Sigmoid colon (tissue), 7 donors: ENCODE measurements around the gene UBASH3A. TPM values are rescaled to one million over a fixed set of nuclear protein-coding genes. Genes with fewer than 3 reads are reported as not detected.

Source experiments
- DNase-seq: peaks from one replicate; pipeline ENCODE4 v3.0.0-alpha.2; 2019
- H3K27ac ChIP-seq, 4 donors: fragments of 200-600 bp; sonication (generic); one replicate each; pipeline ENCODE4 v1.5.1; 2016 to 2019; ENCODE audit warnings: mild to moderate bottlenecking in 1 of 4
- H3K27me3 ChIP-seq, 3 donors: fragments of 200-600 bp; sonication (generic); one replicate each; pipeline ENCODE4 v1.5.1; 2019; ENCODE audit warnings: mild to moderate bottlenecking in 1 of 3
- H3K36me3 ChIP-seq, 4 donors: fragments of 200-600 bp; sonication (generic); one replicate each; pipeline ENCODE4 v1.5.1; 2016 to 2019
- H3K4me1 ChIP-seq, 4 donors: fragments of 200-600 bp; sonication (generic); one replicate each; pipeline ENCODE4 v1.5.1; 2017 to 2019
- H3K4me3 ChIP-seq, 4 donors: fragments of 200-600 bp; sonication (generic); one replicate each; pipeline ENCODE4 v1.5.1; 2017 to 2019; ENCODE audit warnings: mild to moderate bottlenecking in 2 of 4, moderate library complexity in 1 of 4
- H3K9me3 ChIP-seq, 4 donors: fragments of 200-600 bp in 3 of 4; sonication (generic) in 3 of 4; one replicate each; pipeline versions ENCODE4 v1.5.1 to v1.6.1; 2013 to 2019
- CTCF ChIP-seq, 4 experiments: fragments of 450-650 bp in 3 of 4; fragments of 200-600 bp in 1 of 4; IDR thresholded peaks; one replicate each; pipeline ENCODE4 v1.5.1; 2016 to 2019; ENCODE audit warnings: antibody characterized with exemption in 4 of 4, mild to moderate bottlenecking in 3 of 4, moderate library complexity in 2 of 4
- EP300 ChIP-seq, 4 donors: sonication (generic); formaldehyde crosslinking; IDR thresholded peaks; one replicate each; pipeline ENCODE4 v1.6.1; 2017; ENCODE audit warnings: antibody characterized with exemption in 4 of 4
- POLR2A ChIP-seq, 2 donors: fragments of 450-650 bp; IDR thresholded peaks; one replicate each; pipeline ENCODE4 v1.6.1; 2016; ENCODE audit warnings: antibody characterized with exemption in 2 of 2, mild to moderate bottlenecking in 2 of 2, moderate library complexity in 2 of 2
- POLR2AphosphoS5 ChIP-seq, 4 donors: sonication (generic); formaldehyde crosslinking; IDR thresholded peaks; one replicate each; pipeline ENCODE4 v1.6.1; 2017; ENCODE audit warnings: antibody characterized with exemption in 4 of 4
- WGBS, 2 donors: extraction: QIAGEN DNeasy Blood & Tissue Kit; methylation state at CpG; one replicate each; pipeline ENCODE4 v1.1.7; 2013; 5-methylcytosine and 5-hydroxymethylcytosine counted together
- intact Hi-C: fragments of 100-400 bp; cut with DNase I; formaldehyde crosslinking; loops from one replicate; pipeline ENCODE4 v1.15.1; 2023
- polyA plus RNA-seq, 3 donors: library from polyadenylated mRNA; stranded (reverse); fragments of 200-250 nt; gene quantifications; one replicate each; pipeline ENCODE4 v1.2.3, GENCODE V29; 2013
- total RNA-seq, 4 donors: library from RNA; depleted of rRNA; stranded (reverse); fragments of >200 nt; gene quantifications; one replicate each; pipeline ENCODE4 v1.1.0, GENCODE V29; 2016
- donor health status: healthy with polysubstance abuse.
- donor health status: Bipolar disorder and iron deficiency.
- donor health status: healthy.

Gene UBASH3A
- total and polyA plus RNA-seq, 7 donors, result 3.9 TPM; not detected in 6

GRCh38 chr21:42363312-42363711 lies 40.4 kb upstream of the UBASH3A start:
- Histone ChIP-seq H3K27me3 (peaks cover 0 to 50% (median 15%) of the 10 kb centered on the region in 3 donors), H3K36me3 (no peaks in the 10 kb centered on the region), H3K9me3 (peaks cover 0 to 7% (median 3%) of the 10 kb centered on the region in 4 donors), H3K4me1 (no peaks in the 10 kb centered on the region), H3K27ac (no peak overlapping the region), H3K4me3 (no peak overlapping the region)
- intact Hi-C loops, result no loop called here
- no peak for DNase-seq
- TF ChIP-seq POLR2AphosphoS5 (IDR thresholded peaks at IDR 0.05), result no peak
- TF ChIP-seq POLR2A (IDR thresholded peaks at IDR 0.05), result no peak
- no peak for TF ChIP-seq EP300 (IDR thresholded peaks at IDR 0.05)
- no peak for TF ChIP-seq CTCF (IDR thresholded peaks at IDR 0.05)
- WGBS, 2 donors, result 28 to 56% methylated on average over 8 of the region's 8 CpGs

GRCh38 chr21:42364304-42364865 lies 39.3 kb upstream of the UBASH3A start:
- Histone ChIP-seq H3K27me3 (peaks cover 0 to 48% (median 15%) of the 10 kb centered on the region in 3 donors), H3K36me3 (no peaks in the 10 kb centered on the region), H3K4me1 (no peaks in the 10 kb centered on the region), H3K27ac (no peak overlapping the region), H3K9me3 (peaks cover 0 to 7% (median 3%) of the 10 kb centered on the region in 4 donors), H3K4me3 (no peak overlapping the region)
- intact Hi-C loops, result no loop called here
- 80 to 88% methylated on average over 13 of the region's 13 CpGs for WGBS, 2 donors
- no peak for DNase-seq
- no peak for TF ChIP-seq POLR2AphosphoS5 (IDR thresholded peaks at IDR 0.05)

- TF ChIP-seq EP300 (IDR thresholded peaks at IDR 0.05) (no peak), POLR2A (IDR thresholded peaks at IDR 0.05) (no peak), POLR2AphosphoS5 (IDR thresholded peaks at IDR 0.05) (no peak), CTCF (IDR thresholded peaks at IDR 0.05) (no peak)
- intact Hi-C loops, result no loop called here
- H3K4me1 ChIP-seq, result no peaks in the 10 kb centered on the region
- no peaks in the 10 kb centered on the region for H3K36me3 ChIP-seq
- peaks cover 0 to 42% (median 7%) of the 10 kb centered on the region in 3 donors for H3K27me3 ChIP-seq
- 68 to 88% methylated on average over 6 of the region's 6 CpGs for WGBS, 2 donors
- no peak overlapping the region for H3K27ac ChIP-seq
- H3K9me3 ChIP-seq, result no peaks in the 10 kb centered on the region
- no peak for DNase-seq
- no peak overlapping the region for H3K4me3 ChIP-seq
These were observed 37.9 kb upstream of the UBASH3A start for GRCh38 chr21:42365770-42366169.

GRCh38 chr21:42366292-42367010 lies 37.3 kb upstream of the UBASH3A start, which contains the start of gene TFF1:
TSS of gene TFF1 (minus strand) at chr21:42366535. CDS start at chr21:42366495, 40 bp downstream.
- H3K27me3 ChIP-seq, result peaks cover 0 to 42% (median 0%) of the 10 kb centered on the region in 3 donors
- no peak for DNase-seq
- no peak within 1 kb of the TSS for H3K4me3 ChIP-seq
- H3K9me3 ChIP-seq, result no peaks in the 10 kb centered on the region
- TF ChIP-seq POLR2A (IDR thresholded peaks at IDR 0.05) (no peak), EP300 (IDR thresholded peaks at IDR 0.05) (no peak), POLR2AphosphoS5 (IDR thresholded peaks at IDR 0.05) (no peak), CTCF (IDR thresholded peaks at IDR 0.05) (no peak)
- H3K36me3 ChIP-seq, result no peaks in the 10 kb centered on the region
- 19 to 63% methylated on average over 19 of the region's 19 CpGs for WGBS, 2 donors
- no peak within 1 kb of the TSS for H3K27ac ChIP-seq
- intact Hi-C loops, result no loop called here
- no peaks in the 10 kb centered on the region for H3K4me1 ChIP-seq

GRCh38 chr21:42367367-42368165 lies 36.1 kb upstream of the UBASH3A start:
- no peak for TF ChIP-seq POLR2A (IDR thresholded peaks at IDR 0.05)
- TF ChIP-seq EP300 (IDR thresholded peaks at IDR 0.05), result no peak
- no peak for TF ChIP-seq POLR2AphosphoS5 (IDR thresholded peaks at IDR 0.05)
- no peak for TF ChIP-seq CTCF (IDR thresholded peaks at IDR 0.05)
- WGBS, 2 donors, result 78 to 82% methylated on average over 14 of the region's 14 CpGs
- intact Hi-C loops, result no loop called here
- Histone ChIP-seq H3K4me3 (no peak overlapping the region), H3K36me3 (no peaks in the 10 kb centered on the region), H3K4me1 (no peaks in the 10 kb centered on the region), H3K27me3 (peaks cover 0 to 42% (median 0%) of the 10 kb centered on the region in 3 donors), H3K27ac (no peak overlapping the region), H3K9me3 (no peaks in the 10 kb centered on the region)
- no peak for DNase-seq
